GM12878 (cell line): ENCODE results near the gene SNX8. TPM values are rescaled to one million over a fixed set of nuclear protein-coding genes. Genes with fewer than 3 reads are reported as not detected.

Experiments used
- ATAC-seq: fragments of 200-7000 bp; cut with Tn5 transposase; 3 replicates; pipeline ENCODE4 v1.9.1; 2020; ENCODE audit warnings: mild to moderate bottlenecking, moderate library complexity
- BruUV-seq: library from RNA; stranded (reverse); fragments of 400-500 nt; replicated peaks from 2 replicates; lab custom pipeline; 2021; lab: Mats Ljungman, UMichigan
- CTCF ChIA-PET: fragments of 300-600 bp; sonication (Branson Sonifier 250); formaldehyde crosslinking; extraction: SDS; loops from one replicate; lab custom pipeline; 2021; ENCODE audit warnings: inconsistent platforms; lab: Yijun Ruan, JAX
- POLR2A ChIA-PET: fragments of 350-600 bp; formaldehyde crosslinking; extraction: SDS; loops from one replicate; lab custom pipeline; 2021; ENCODE audit warnings: inconsistent platforms; lab: Charles Lee
- RAD21 ChIA-PET: fragments of 300-600 bp; sonication (Branson Sonifier 250); formaldehyde crosslinking; loops from one replicate; lab custom pipeline; 2023; ENCODE audit warnings: antibody characterized with exemption; ENCODE audit not compliant: unreplicated experiment; lab: Charles Lee
- SMC1A ChIA-PET: fragments of 300-600 bp; sonication (Branson Sonifier 250); formaldehyde crosslinking; loops from one replicate; lab custom pipeline; 2023; ENCODE audit not compliant: unreplicated experiment, uncharacterized antibody; lab: Charles Lee
- DNase-seq: peaks from one replicate; pipeline ENCODE4 v3.0.0-alpha.2; 2011; ENCODE audit warnings: low read depth, low spot score
- FAIRE-seq: peaks from 3 replicates; lab custom pipeline; 2011; peaks lifted over from hg19 to GRCh38; lab: Jason Lieb, UNC
- H2AFZ ChIP-seq: 2 replicates; pipeline ENCODE4 v1.6.0; 2011; ENCODE audit warnings: low read depth, low read length, control low read depth; ENCODE audit not compliant: control insufficient read depth
- H3K27ac ChIP-seq: 2 replicates; pipeline ENCODE4 v1.5.1; 2011; ENCODE audit warnings: control low read depth; ENCODE audit not compliant: control insufficient read depth, insufficient read depth
- H3K27me3 ChIP-seq, 2 experiments: replicated peaks in 1 of 2; 2 replicates each; pipeline versions ENCODE4 v1.6.0 to v1.6.1; 2011; ENCODE audit warnings: low read length in 1 of 2; ENCODE audit not compliant: control insufficient read depth in 2 of 2, insufficient read depth in 2 of 2
- H3K36me3 ChIP-seq, 2 experiments: 2 replicates each; pipeline ENCODE4 v1.5.1; 2011; ENCODE audit warnings: low read length in 1 of 2; ENCODE audit not compliant: control insufficient read depth in 2 of 2, insufficient read depth in 2 of 2
- H3K4me1 ChIP-seq: 2 replicates; pipeline ENCODE4 v1.6.1; 2011; ENCODE audit warnings: mild to moderate bottlenecking, low read length, moderate library complexity, mixed read lengths; ENCODE audit not compliant: control insufficient read depth, insufficient read depth
- H3K4me2 ChIP-seq: 2 replicates; pipeline ENCODE4 v1.6.0; 2011; ENCODE audit warnings: control low read depth; ENCODE audit not compliant: control insufficient read depth, insufficient read depth
- H3K4me3 ChIP-seq: fragments of 200-600 bp; sonication (generic); 2 replicates; pipeline ENCODE4 v1.5.1; 2016
- H3K79me2 ChIP-seq: 2 replicates; pipeline ENCODE4 v1.6.0; 2011; ENCODE audit warnings: low read length; ENCODE audit not compliant: control insufficient read depth, insufficient read depth
- H3K9ac ChIP-seq: 2 replicates; pipeline ENCODE4 v1.8.0; 2011; ENCODE audit warnings: low read length, control low read depth, mixed read lengths; ENCODE audit not compliant: control insufficient read depth, insufficient read depth
- H3K9me3 ChIP-seq: replicated peaks from 3 replicates; pipeline ENCODE4 v1.5.1; 2011; ENCODE audit warnings: mild to moderate bottlenecking, low read length; ENCODE audit not compliant: control insufficient read depth, insufficient read depth
- H4K20me1 ChIP-seq: 2 replicates; pipeline ENCODE4 v1.6.0; 2011; ENCODE audit not compliant: control insufficient read depth, insufficient read depth
- ASH2L ChIP-seq: fragments of 300-600, 200-600 bp; sonication (generic); IDR thresholded peaks from 2 replicates; pipeline ENCODE4 v1.6.1; 2017; ENCODE audit warnings: low read depth, mild to moderate bottlenecking, borderline replicate concordance
- ATF2 ChIP-seq: IDR thresholded peaks from 2 replicates; pipeline ENCODE4 v1.6.1; 2012; ENCODE audit warnings: low read length, inconsistent platforms
- ATF7 ChIP-seq: fragments of 450-650 bp; IDR thresholded peaks from 2 replicates; pipeline ENCODE4 v1.6.1; 2016; ENCODE audit warnings: low read depth, mild to moderate bottlenecking
- CBX3 ChIP-seq: fragments of 200-600 bp; sonication (generic); IDR thresholded peaks from 2 replicates; pipeline ENCODE4 v1.6.1; 2016; ENCODE audit warnings: low read depth, borderline replicate concordance
- CHD1 ChIP-seq: IDR thresholded peaks from 2 replicates; pipeline ENCODE4 v1.6.1; 2012; ENCODE audit warnings: low read depth, low read length, improper control_type of control experiment
- CREB1 ChIP-seq: IDR thresholded peaks from 2 replicates; pipeline ENCODE4 v1.6.1; 2012; ENCODE audit warnings: low read depth, mild to moderate bottlenecking, inconsistent platforms
- CTCF ChIP-seq, 3 experiments: IDR thresholded peaks in 2 of 3; conservative IDR thresholded peaks in 1 of 3; 2 replicates each; pipeline ENCODE4 v1.5.1; 2011; ENCODE audit warnings: low read depth in 3 of 3, low read length in 3 of 3, mild to moderate bottlenecking in 3 of 3, control low read depth in 2 of 3, moderate library complexity in 2 of 3, inconsistent platforms in 1 of 3, mixed read lengths in 1 of 3; ENCODE audit not compliant: control insufficient read depth in 2 of 3, insufficient read depth in 1 of 3; ENCODE audit errors: extremely low read depth in 1 of 3
- HDAC6 ChIP-seq: fragments of 200-600 bp; sonication (generic); IDR thresholded peaks from one replicate; pipeline ENCODE4 v1.8.0; 2017; ENCODE audit warnings: antibody characterized with exemption; ENCODE audit not compliant: unreplicated experiment
- MYC ChIP-seq: IDR thresholded peaks from 2 replicates; pipeline ENCODE4 v1.6.1; 2011; ENCODE audit warnings: mild to moderate bottlenecking, low read length, moderate library complexity, inconsistent platforms; ENCODE audit not compliant: insufficient read depth, insufficient replicate concordance, insufficient read length, severe bottlenecking
- STAT1 ChIP-seq: fragments of 450-650 bp; conservative IDR thresholded peaks from 2 replicates; pipeline ENCODE4 v1.6.1; 2014; ENCODE audit warnings: antibody characterized with exemption, mild to moderate bottlenecking
- TCF7 ChIP-seq: IDR thresholded peaks from 2 replicates; pipeline ENCODE4 v1.6.1; 2014; ENCODE audit warnings: antibody characterized with exemption, borderline replicate concordance
- WGBS: methylation state at CpG from one replicate; pipeline ENCODE4 v1.1.6; 2016; ENCODE audit warnings: low lambda C conversion rate; ENCODE audit not compliant: insufficient replicate concordance, insufficient coverage; ENCODE audit errors: missing lambda C conversion rate; 5-methylcytosine and 5-hydroxymethylcytosine counted together
- in situ Hi-C: fragments of 300-500 bp; cut with MboI; formaldehyde crosslinking; loops from 9 replicates; pipeline ENCODE4 v1.14.3; 2018; ENCODE audit warnings: mixed read lengths
- intact Hi-C: fragments of 100-400 bp; cut with micrococcal nuclease; formaldehyde crosslinking; loops from one replicate; pipeline ENCODE4 v1.14.2; 2022; ENCODE audit not compliant: unreplicated experiment
- polyA plus RNA-seq, 11 experiments: library from polyadenylated mRNA; depleted of rRNA in 4 of 11; unstranded in 6 of 11; stranded (reverse) in 5 of 11; fragments of >200 nt; fragmentation: Nextera tagmentation in 4 of 11; fragmentation: Illumina TruSeq in 1 of 11; extraction: Ambion mirVana in 4 of 11; extraction: Trizol in 1 of 11; gene quantifications; 1 replicate in 1 of 11; 2 replicates in 10 of 11; pipeline versions ENCODE4 v1.2.1 to v1.2.3, GENCODE V29; 2011 to 2016; ENCODE audit warnings: inconsistent platforms in 2 of 11, missing spikeins in 2 of 11, low read depth in 1 of 11
- total RNA-seq, 4 experiments: library from RNA; depleted of rRNA in 3 of 4; stranded (reverse); fragments of >200 nt in 3 of 4; fragmentation: Illumina TruSeq in 1 of 4; extraction: Trizol in 1 of 4; gene quantifications; 2 replicates each; pipeline versions ENCODE4 v1.2.1 to v1.2.3, GENCODE V29; 2013 to 2021
- TF ChIP-seq, protein P1 (sequence below): fragments of 450-650 bp; IDR thresholded peaks from 2 replicates; pipeline ENCODE4 v1.6.1; 2016; ENCODE audit warnings: mild to moderate bottlenecking, moderate library complexity, borderline replicate concordance
- TF ChIP-seq, protein P2 (sequence below): IDR thresholded peaks from 2 replicates; pipeline ENCODE4 v1.6.1; 2012; ENCODE audit warnings: low read depth, low read length, improper control_type of control experiment

SNX8 gene
- total and polyA plus RNA-seq, 10 of the 15 experiments (the other 5 are each of a cell fraction or from before 2014, with no cell fraction given) = 6.4 to 210 (median 97.6) TPM

GRCh38 chr7:2237109-2237602, 77.1 kb downstream of the SNX8 start (continued):
- TF ChIP-seq, protein P1, sequence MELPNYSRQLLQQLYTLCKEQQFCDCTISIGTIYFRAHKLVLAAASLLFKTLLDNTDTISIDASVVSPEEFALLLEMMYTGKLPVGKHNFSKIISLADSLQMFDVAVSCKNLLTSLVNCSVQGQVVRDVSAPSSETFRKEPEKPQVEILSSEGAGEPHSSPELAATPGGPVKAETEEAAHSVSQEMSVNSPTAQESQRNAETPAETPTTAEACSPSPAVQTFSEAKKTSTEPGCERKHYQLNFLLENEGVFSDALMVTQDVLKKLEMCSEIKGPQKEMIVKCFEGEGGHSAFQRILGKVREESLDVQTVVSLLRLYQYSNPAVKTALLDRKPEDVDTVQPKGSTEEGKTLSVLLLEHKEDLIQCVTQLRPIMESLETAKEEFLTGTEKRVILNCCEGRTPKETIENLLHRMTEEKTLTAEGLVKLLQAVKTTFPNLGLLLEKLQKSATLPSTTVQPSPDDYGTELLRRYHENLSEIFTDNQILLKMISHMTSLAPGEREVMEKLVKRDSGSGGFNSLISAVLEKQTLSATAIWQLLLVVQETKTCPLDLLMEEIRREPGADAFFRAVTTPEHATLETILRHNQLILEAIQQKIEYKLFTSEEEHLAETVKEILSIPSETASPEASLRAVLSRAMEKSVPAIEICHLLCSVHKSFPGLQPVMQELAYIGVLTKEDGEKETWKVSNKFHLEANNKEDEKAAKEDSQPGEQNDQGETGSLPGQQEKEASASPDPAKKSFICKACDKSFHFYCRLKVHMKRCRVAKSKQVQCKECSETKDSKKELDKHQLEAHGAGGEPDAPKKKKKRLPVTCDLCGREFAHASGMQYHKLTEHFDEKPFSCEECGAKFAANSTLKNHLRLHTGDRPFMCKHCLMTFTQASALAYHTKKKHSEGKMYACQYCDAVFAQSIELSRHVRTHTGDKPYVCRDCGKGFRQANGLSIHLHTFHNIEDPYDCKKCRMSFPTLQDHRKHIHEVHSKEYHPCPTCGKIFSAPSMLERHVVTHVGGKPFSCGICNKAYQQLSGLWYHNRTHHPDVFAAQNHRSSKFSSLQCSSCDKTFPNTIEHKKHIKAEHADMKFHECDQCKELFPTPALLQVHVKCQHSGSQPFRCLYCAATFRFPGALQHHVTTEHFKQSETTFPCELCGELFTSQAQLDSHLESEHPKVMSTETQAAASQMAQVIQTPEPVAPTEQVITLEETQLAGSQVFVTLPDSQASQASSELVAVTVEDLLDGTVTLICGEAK = peak; percentile 84; the same call in 1 of the 2 replicates
- no peak for TF ChIP-seq STAT1
- no peak; the same call in 1 of the 2 replicates for TF ChIP-seq ATF2
- TF ChIP-seq ATF7 = peak; percentile 84

DNA sequence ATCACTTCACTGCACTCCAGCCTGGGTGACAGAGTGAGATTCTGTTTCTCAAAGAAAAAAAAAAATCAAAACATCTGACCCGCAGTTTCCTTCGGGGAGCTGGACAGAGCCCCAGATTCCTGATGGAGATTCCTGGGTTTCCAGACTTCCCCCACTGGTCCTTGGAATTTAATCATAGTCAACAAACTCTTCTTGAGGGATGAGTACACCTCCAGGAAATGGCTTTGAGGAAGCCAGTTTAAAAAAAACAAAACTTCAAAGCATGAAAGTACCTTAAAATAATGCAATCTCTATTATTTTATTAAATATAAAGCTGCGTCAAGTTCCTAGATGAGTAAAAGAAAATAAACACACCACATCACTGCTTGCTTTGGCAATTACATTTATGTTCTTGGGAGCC, 80.3 kb downstream of the SNX8 start:
- no TSS peak for BruUV-seq
- SMC1A ChIA-PET = no interaction called here
- Histone ChIP-seq H3K79me2 (peaks cover 46% of the 10 kb centered on the region), H3K27me3 (no peaks in the 10 kb centered on the region), H3K4me3 (no peak overlapping the region), H3K4me1 (peaks cover 19% of the 10 kb centered on the region), H2AFZ (no peak overlapping the region), H4K20me1 (no peaks in the 10 kb centered on the region), H3K9ac (no peak overlapping the region), H3K36me3 (peaks cover 9 to 13% of the 10 kb centered on the region in 2 experiments), H3K27ac (no peak overlapping the region), H3K4me2 (no peak overlapping the region), H3K9me3 (no peaks in the 10 kb centered on the region; the same call in 2 of the 3 replicates)
- intact Hi-C loops = no loop called here
- POLR2A ChIA-PET = interaction anchor here (0.7 kb wide), 1 partner anchor 90 kb away, joined by 4 read pairs; no protein-coding TSS in a partner anchor
- in situ Hi-C loops = no loop called here
- ATAC-seq (no peak), FAIRE-seq (no peak), DNase-seq (no peak)
- CTCF ChIA-PET = no interaction called here
- RAD21 ChIA-PET = no interaction called here
- WGBS = 96% methylated on average over 3 of the region's 3 CpGs
- TF ChIP-seq CTCF (IDR thresholded peaks at IDR 0.05 in 2 of 3, conservative IDR thresholded peaks at IDR 0.05 in 1 of 3; ENCODE audit: control insufficient read depth in 2 of 3, extremely low read depth in 1 of 3, insufficient read depth in 1 of 3, low read depth in 3 of 3, low read length in 3 of 3) (no peak), CBX3 (no peak), HDAC6 (no peak), CREB1 (no peak), CHD1 (no peak), TCF7 (no peak), ASH2L (no peak), MYC (no peak)
- TF ChIP-seq, protein P2, sequence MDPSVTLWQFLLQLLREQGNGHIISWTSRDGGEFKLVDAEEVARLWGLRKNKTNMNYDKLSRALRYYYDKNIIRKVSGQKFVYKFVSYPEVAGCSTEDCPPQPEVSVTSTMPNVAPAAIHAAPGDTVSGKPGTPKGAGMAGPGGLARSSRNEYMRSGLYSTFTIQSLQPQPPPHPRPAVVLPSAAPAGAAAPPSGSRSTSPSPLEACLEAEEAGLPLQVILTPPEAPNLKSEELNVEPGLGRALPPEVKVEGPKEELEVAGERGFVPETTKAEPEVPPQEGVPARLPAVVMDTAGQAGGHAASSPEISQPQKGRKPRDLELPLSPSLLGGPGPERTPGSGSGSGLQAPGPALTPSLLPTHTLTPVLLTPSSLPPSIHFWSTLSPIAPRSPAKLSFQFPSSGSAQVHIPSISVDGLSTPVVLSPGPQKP = no peak
